HEK293T (cell line): Measurements from ENCODE around the gene NR2C1.
A peak's percentile ranks its signal among the peaks of the same experiment; 100 is the strongest.
"Not testable (repeated sequence)": the region's sequence is repeated elsewhere in the genome, so short reads cannot be mapped to it uniquely, and the experiment has no call there.

Source experiments
- CTCF ChIA-PET: fragments of 350-600 bp; formaldehyde crosslinking; extraction: SDS; loops from one replicate; lab custom pipeline; 2021; ENCODE audit warnings: antibody characterized with exemption, inconsistent platforms; lab: Yijun Ruan, JAX
- POLR2A ChIA-PET: fragments of 350-600 bp; formaldehyde crosslinking; extraction: SDS; loops from one replicate; lab custom pipeline; 2020; ENCODE audit warnings: antibody characterized with exemption, inconsistent platforms; lab: Yijun Ruan, JAX
- DNase-seq: peaks from one replicate; pipeline ENCODE4 v3.0.0; 2012; ENCODE audit warnings: mixed read lengths; ENCODE audit errors: extremely low spot score
- ARNT ChIP-seq: fragments of 450-650 bp; IDR thresholded peaks from 2 replicates; pipeline ENCODE4 v1.6.1; 2017; ENCODE audit warnings: mild to moderate bottlenecking
- BHLHE40 ChIP-seq: fragments of 450-650 bp; IDR thresholded peaks from 2 replicates; pipeline ENCODE4 v1.6.1; 2016; ENCODE audit warnings: mild to moderate bottlenecking, moderate library complexity, borderline replicate concordance
- CTBP1 ChIP-seq: fragments of 450-650 bp; IDR thresholded peaks from 2 replicates; pipeline ENCODE4 v1.6.1; 2016; ENCODE audit warnings: borderline replicate concordance
- ELF4 ChIP-seq: fragments of 450-650 bp; IDR thresholded peaks from 2 replicates; pipeline ENCODE4 v1.6.1; 2017; ENCODE audit warnings: antibody characterized with exemption
- FOXA1 ChIP-seq: fragments of 450-650 bp; IDR thresholded peaks from 2 replicates; pipeline ENCODE4 v1.6.1; 2016; ENCODE audit warnings: mild to moderate bottlenecking
- FOXK2 ChIP-seq: fragments of 450-650 bp; IDR thresholded peaks from 2 replicates; pipeline ENCODE4 v1.6.1; 2016; ENCODE audit warnings: mild to moderate bottlenecking
- FOXM1 ChIP-seq: fragments of 450-650 bp; IDR thresholded peaks from 2 replicates; pipeline ENCODE4 v1.6.1; 2017; ENCODE audit warnings: mild to moderate bottlenecking, borderline replicate concordance
- HDGF ChIP-seq: fragments of 450-650 bp; IDR thresholded peaks from 2 replicates; pipeline ENCODE4 v1.6.1; 2017; ENCODE audit warnings: antibody characterized with exemption, borderline replicate concordance
- L3MBTL2 ChIP-seq: fragments of 450-650 bp; conservative IDR thresholded peaks from 2 replicates; pipeline ENCODE4 v1.6.1; 2016; ENCODE audit warnings: mild to moderate bottlenecking
- LEF1 ChIP-seq: fragments of 450-650 bp; IDR thresholded peaks from 2 replicates; pipeline ENCODE4 v1.6.1; 2017; ENCODE audit warnings: mild to moderate bottlenecking, borderline replicate concordance
- NFRKB ChIP-seq: fragments of 450-650 bp; IDR thresholded peaks from 2 replicates; pipeline ENCODE4 v1.6.1; 2016; ENCODE audit warnings: mild to moderate bottlenecking, moderate library complexity
- PKNOX1 ChIP-seq: fragments of 450-650 bp; IDR thresholded peaks from 2 replicates; pipeline ENCODE4 v1.6.1; 2016
- SP1 ChIP-seq: fragments of 450-650 bp; IDR thresholded peaks from 2 replicates; pipeline ENCODE4 v1.6.1; 2017
- SUZ12 ChIP-seq: fragments of 450-650 bp; IDR thresholded peaks from 2 replicates; pipeline ENCODE4 v1.6.1; 2016; ENCODE audit warnings: mild to moderate bottlenecking
- TARDBP ChIP-seq: fragments of 450-650 bp; IDR thresholded peaks from 2 replicates; pipeline ENCODE4 v1.6.1; 2016
- ZNF384 ChIP-seq: fragments of 450-650 bp; IDR thresholded peaks from 2 replicates; pipeline ENCODE4 v1.6.1; 2016

Gene NR2C1

GRCh38 chr12:95003213-95003920, 70.1 kb downstream of the NR2C1 start, which contains the start of gene NDUFA12:
Gene NDUFA12 (minus strand): TSS chr12:95003697. CDS start chr12:95003680, 17 bp downstream.
- CTCF ChIA-PET = interaction anchor here (0.6 to 1.0 kb wide), 3 partner anchors 31 to 361 kb away, joined by 3 read pairs; no protein-coding TSS in a partner anchor

GRCh38 chr12:95002754-95003153, 70.7 kb downstream of the NR2C1 start:
- POLR2A ChIA-PET = interaction anchor here (0.5 to 1.4 kb wide), 14 partner anchors 9 to 472 kb away, joined by 3 to 15 read pairs (median 4); no protein-coding TSS in a partner anchor
- TF ChIP-seq CTBP1 = no peak
- no peak for TF ChIP-seq L3MBTL2
- no peak for TF ChIP-seq FOXM1
- TF ChIP-seq PKNOX1 = no peak
- TF ChIP-seq FOXA1 = no peak
- no peak for TF ChIP-seq FOXK2
- TF ChIP-seq ARNT = no peak
- no peak for TF ChIP-seq SUZ12
- no peak for TF ChIP-seq SP1
- DNase-seq = no peak
- CTCF ChIA-PET = no interaction called here

More at GRCh38 chr12:95003213-95003920, 70.1 kb downstream of the NR2C1 start, which contains the start of gene NDUFA12:
- TF ChIP-seq PKNOX1 (peak; percentile 98), ZNF384 (no peak), CTBP1 (no peak), NFRKB (no peak), SUZ12 (no peak), HDGF (no peak), FOXK2 (no peak), FOXA1 (no peak), FOXM1 (no peak), TARDBP (no peak), LEF1 (no peak), SP1 (no peak), ELF4 (peak; percentile 52; the same call in 1 of the 2 replicates), BHLHE40 (no peak), L3MBTL2 (no peak), ARNT (peak; percentile 97)
- DNase-seq = peak; percentile 96
- POLR2A ChIA-PET = interaction anchor here (0.5 to 1.4 kb wide), 25 partner anchors 9 to 472 kb away, joined by 3 to 15 read pairs (median 4); partner anchors contain the start of genes METAP2 and NR2C1

- TF ChIP-seq PKNOX1 (no peak), FOXM1 (no peak), SUZ12 (no peak), TARDBP (no peak), BHLHE40 (no peak), CTBP1 (no peak), L3MBTL2 (no peak), FOXK2 (no peak), LEF1 (no peak), ARNT (no peak), ZNF384 (no peak), FOXA1 (no peak), NFRKB (no peak), SP1 (no peak), HDGF (no peak), ELF4 (no peak)
- CTCF ChIA-PET = no interaction called here
- DNase-seq = no peak
- POLR2A ChIA-PET = no interaction called here
These were observed 75.1 kb downstream of the NR2C1 start for GRCh38 chr12:94998326-94998725.

GRCh38 chr12:94997726-94998125, 75.7 kb downstream of the NR2C1 start:
- ChIA-PET CTCF (no interaction called here), POLR2A (no interaction called here)
- TF ChIP-seq TARDBP (no peak), L3MBTL2 (no peak)
- no peak for DNase-seq

GRCh38 chr12:94997061-94997460, 76.4 kb downstream of the NR2C1 start:
- TF ChIP-seq LEF1 (no peak), L3MBTL2 (no peak), HDGF (no peak), BHLHE40 (no peak), CTBP1 (no peak), FOXA1 (no peak), SUZ12 (no peak), ELF4 (no peak)
- POLR2A ChIA-PET = no interaction called here
- CTCF ChIA-PET = no interaction called here
- DNase-seq = no peak

- POLR2A ChIA-PET = interaction anchor here (1.4 kb wide), 1 partner anchor 9 kb away, joined by 9 read pairs; the partner anchor contains the start of gene NDUFA12
- CTCF ChIA-PET = interaction anchor here (1.1 kb wide), 1 partner anchor 21 kb away, joined by 3 read pairs; no protein-coding TSS in a partner anchor
- TF ChIP-seq FOXA1 (no peak), CTBP1 (no peak), LEF1 (no peak), BHLHE40 (no peak), FOXM1 (no peak), HDGF (no peak), SUZ12 (no peak), SP1 (no peak), ARNT (no peak), TARDBP (no peak), PKNOX1 (no peak), NFRKB (no peak), ZNF384 (no peak), ELF4 (no peak)
- DNase-seq = no peak
These were observed 79.1 kb downstream of the NR2C1 start for GRCh38 chr12:94994312-94994711.

- not testable (repeated sequence) for DNase-seq
- CTCF ChIA-PET = interaction anchor here (1.1 kb wide), 1 partner anchor 22 kb away, joined by 3 read pairs; no protein-coding TSS in a partner anchor
- POLR2A ChIA-PET = interaction anchor here (1.4 kb wide), 1 partner anchor 10 kb away, joined by 9 read pairs; the partner anchor contains the start of gene NDUFA12
These were observed 79.6 kb downstream of the NR2C1 start for GRCh38 chr12:94993855-94994254.
